Measurements from ENCODE around the gene ZNF813.
"Not testable (repeated sequence)": the region's sequence is repeated elsewhere in the genome, so short reads cannot be mapped to it uniquely, and the experiment has no call there.

Gene ZNF813

GRCh38 chr19:53467485-53468262 lies at the start of gene ZNF813:
Gene ZNF813, plus strand, starts transcription at chr19:53467733. Its CDS starts 16,090 bp downstream, at chr19:53483823.
- DNase-seq (ENCODE audit: low spot score) = peak; percentile 91

- DNase-seq (ENCODE audit: low spot score) = not testable (repeated sequence)
These were observed 46.8 kb upstream of the ZNF813 start for GRCh38 chr19:53420520-53421315.

GRCh38 chr19:53422551-53422950 lies 45.0 kb upstream of the ZNF813 start:
- no peak for DNase-seq (ENCODE audit: low spot score)

- DNase-seq (ENCODE audit: low spot score) = not testable (repeated sequence)
These were observed 44.5 kb upstream of the ZNF813 start for GRCh38 chr19:53423074-53423473.

GRCh38 chr19:53423680-53424079 lies 43.9 kb upstream of the ZNF813 start:
- DNase-seq (ENCODE audit: low spot score) = not testable (repeated sequence)

DNA sequence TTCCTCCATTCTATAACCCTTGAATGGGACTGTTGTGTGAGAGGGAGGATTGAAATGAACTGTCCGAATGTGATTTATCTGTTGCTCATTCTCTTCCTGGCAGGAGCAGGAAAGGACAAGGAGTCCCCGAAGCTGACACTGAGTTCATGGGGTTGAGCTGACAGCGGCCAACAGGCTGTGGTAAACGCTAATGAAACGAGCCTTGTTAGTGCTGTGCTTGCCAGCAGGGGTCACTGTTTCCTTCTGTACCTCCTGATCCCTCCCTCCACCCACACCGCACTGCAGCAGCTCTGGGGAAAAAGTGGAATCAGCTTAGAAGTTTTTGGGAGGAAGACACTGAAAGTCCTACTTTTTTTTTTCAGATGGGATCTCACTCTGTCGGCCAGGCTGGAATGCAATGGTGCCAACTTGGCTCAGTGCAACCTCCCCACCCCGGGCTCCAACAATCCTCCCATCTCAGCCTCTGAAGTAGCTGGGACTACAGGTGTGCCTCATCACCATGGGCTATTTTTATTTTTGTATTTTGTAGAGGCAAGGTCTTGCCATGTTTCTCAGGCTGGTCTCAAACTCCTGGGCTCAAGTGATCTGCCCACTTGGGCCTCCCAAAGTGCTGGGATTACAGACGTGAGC lies 42.5 kb upstream of the ZNF813 start:
- peak; percentile 66 for DNase-seq (ENCODE audit: low spot score)

DNA sequence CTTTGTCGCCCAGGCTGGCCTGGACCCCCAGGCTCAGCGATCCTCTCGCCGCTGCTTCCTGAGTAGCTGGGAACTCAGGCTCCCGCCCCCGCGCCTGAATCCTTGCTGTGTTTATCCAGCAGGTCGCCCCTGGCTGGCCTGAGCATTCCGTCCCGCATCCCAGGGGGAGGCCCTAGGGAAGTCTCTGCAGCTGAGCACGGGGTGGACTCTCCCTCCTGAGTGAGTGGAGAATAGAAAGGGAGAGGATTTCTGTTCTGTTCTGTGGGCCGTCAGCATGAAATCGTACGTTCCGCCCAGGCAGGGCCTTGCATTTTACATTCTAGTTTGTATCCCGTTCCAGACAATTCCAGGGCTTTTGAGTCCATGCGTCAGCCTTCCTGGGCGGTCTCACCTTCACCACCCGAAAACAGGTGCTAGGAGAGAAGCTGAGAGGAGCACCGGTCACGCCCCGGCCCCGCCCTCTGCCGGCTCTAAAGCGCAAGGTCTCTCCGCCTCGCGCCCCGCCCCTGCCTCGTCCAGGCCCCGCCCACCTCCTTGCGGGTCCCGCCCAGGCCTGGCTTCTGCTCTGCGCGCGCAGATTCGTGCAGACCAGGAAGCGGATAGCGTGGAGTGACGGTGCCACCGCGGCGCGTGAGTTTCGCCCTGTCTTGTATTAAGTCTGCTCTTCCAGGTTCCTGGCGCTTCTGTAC lies 36.0 kb upstream of the ZNF813 start, which contains the start of gene ZNF761:
ZNF761 (plus strand) TSS at position 586 of the 689 bp plus-strand sequence. CDS start 15,285 bp downstream, outside the sequence.
- DNase-seq (ENCODE audit: low spot score) = peak; percentile 96

DNA sequence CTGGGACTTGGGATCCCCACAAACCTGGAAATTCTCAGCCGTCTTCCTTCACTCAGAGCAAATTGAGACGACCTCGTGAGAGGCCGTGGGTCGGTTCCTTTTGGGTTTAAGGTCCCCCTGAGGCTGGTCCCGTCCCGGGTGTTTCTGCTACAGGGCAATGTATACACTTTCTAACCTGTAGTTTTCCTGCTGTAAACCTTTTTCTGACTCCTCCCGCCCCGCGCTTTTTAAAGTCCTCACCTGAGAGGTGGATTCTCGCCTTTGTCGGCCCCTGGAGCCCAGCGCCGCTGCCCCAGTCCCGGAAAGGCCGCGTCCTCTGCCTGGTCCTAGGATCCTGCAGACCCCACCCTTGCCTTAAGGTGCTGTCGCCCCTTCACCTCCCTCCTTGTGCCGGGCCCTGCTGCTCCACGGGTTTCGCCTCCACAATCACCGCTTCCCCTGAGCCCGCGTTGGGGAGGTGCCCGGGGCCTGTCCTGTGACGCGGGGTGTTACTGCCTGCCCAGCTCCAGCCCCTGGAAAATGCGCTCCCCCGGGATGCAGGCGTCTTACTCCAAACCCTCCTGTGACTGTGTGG lies 35.4 kb upstream of the ZNF813 start:
- no peak for DNase-seq (ENCODE audit: low spot score)

DNA sequence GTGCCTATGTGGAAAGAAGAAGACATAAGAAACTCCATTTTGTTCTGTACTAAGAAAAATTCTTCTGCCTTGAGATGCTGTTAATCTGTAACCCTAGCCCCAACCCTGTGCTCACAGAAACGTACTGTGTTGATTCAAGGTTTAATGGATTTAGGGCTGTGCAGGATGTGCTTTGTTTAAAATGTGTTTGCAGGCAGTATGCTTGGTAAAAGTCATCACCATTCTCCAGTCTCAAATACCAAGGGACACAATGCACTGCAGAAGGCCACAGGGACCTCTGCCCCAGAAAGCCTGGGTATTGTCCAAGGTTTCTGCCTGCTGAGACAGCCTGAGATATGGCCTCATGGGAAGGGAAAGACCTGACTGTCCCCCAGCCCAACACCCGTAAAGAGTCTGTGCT lies 23.7 kb upstream of the ZNF813 start:
- DNase-seq (ENCODE audit: low spot score) = not testable (repeated sequence)

DNA sequence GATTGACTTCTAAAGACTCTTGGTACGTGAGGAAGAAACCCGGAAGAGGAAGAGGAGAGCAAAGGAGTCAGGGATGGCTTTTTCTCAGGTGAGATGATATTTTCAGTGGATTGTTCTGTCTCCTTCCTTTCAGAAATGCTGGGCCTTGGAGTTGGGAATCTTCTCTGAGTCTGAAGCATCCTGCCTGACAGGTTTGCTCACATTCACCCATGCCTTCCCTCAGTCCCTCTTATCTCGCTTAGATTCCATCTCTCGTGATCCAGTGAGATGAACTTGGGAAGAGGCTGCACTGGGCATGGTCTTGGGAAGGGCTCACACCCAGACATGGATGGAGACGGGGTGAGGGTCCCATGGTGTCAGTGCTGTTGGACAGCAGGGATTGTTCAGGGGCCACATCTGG lies 20.3 kb upstream of the ZNF813 start:
- DNase-seq (ENCODE audit: low spot score) = not testable (repeated sequence)

- DNase-seq (ENCODE audit: low spot score) = no peak
These were observed 11.7 kb upstream of the ZNF813 start for GRCh38 chr19:53455828-53456227.

DNA sequence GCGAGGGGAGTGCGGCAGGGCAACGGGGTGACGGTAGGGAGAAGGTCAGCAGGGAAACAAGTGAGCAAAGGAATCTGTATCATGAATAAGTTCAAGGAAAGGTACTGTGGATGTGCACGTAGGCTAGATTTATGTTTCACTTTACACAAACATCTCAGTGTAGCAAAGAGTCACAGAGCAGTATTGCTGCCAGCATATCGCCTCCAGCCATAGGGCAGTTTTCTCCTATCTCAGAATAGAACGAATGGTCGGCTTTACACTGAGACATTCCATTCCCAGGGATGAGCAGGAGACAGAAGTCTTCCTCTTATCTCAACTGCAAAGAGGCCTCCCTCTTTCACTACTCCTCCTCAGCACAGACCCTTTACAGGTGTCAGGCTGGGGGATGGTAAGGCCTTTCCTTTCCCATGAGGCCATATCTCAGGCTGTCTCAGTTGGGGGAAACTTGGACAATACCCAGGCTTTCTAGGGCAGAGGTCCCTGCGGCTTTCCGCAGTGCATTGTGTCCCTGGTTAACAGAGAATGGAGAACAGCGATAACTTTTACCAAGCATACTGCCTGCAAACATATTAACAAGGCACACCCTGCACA lies 7.3 kb upstream of the ZNF813 start:
- DNase-seq (ENCODE audit: low spot score) = not testable (repeated sequence)

- no peak for DNase-seq (ENCODE audit: low spot score)
These were observed 5.7 kb upstream of the ZNF813 start for GRCh38 chr19:53461866-53462265.

DNA sequence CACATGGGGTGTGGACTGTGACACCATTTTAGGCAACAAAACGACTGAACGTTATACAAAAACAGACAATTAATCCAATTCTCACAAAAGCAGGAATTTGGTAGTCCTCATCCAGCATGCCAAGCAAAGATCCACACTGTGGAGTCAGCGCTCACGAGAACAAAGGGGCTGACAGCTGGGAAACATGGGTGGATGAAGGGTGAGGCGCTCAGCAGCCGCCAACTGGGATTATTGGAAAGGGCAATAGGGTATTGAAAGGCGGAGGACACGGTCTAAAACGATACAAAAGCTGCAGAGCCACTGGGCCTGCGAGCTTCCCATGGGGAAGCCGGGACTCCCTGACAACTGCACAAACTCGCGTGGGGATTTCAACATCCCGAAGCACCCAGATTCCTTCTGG lies 4.7 kb upstream of the ZNF813 start:
- no peak for DNase-seq (ENCODE audit: low spot score)

GRCh38 chr19:53463263-53463662 lies 4.3 kb upstream of the ZNF813 start:
- DNase-seq (ENCODE audit: low spot score) = no peak

DNA sequence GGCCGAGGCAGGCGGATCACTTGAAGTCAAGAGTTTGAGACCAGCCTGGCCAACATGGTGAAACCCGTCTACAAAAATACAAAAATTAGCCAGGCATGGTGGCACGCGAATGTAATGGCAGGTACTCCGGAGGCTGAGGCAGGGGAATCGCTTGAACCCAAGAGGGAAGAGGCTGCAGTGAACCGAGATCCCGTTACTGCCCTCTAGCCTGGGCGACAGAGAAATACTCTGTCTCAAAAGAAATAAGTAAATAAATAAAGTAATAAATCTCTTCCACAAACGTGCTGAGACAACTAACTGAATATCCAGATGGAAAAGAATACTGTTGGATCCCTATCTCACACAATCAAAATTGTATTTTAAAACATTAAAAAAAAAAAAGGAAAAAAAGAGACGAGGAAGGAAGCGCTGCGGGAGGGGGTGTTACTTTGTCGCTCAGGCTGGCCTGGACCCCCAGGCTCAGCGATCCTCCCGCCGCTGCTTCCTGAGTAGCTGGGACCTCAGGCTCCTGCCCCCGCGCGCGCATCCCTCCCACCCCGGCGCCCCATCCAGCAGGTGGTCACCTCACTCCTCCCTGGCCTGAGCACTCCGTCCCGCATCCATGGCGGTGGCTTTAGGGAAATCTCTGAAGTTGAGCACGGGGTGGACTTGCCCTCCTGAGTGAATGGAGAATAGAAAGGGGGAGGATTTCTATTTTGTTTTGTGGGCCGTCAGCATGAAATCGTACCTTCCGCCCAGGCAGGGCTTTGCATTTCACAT lies 628 bp upstream of the ZNF813 start:
- DNase-seq (ENCODE audit: low spot score) = no peak

GRCh38 chr19:53468628-53469027 lies 1.1 kb downstream of the ZNF813 start:
- DNase-seq (ENCODE audit: low spot score) = not testable (repeated sequence)

DNA sequence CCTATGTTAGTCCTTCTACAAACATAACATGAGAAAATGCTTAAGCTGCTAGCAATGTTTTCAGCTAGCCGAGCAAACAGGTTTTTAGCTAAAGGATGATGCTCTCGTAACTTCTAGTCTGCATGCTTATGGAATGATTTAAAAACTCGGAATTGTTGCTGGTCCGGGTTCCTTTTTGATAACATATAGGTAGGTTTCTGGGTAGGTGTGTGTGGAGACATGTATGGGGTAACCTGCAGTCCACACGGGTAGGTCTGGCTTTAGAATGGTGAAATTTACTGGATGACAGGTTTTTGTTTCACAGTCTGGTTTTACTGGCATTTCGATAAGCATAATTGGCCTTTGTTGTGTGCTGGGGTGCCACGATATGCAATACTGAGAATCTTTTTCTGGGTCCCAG lies 4.4 kb downstream of the ZNF813 start:
- DNase-seq (ENCODE audit: low spot score) = no peak

- DNase-seq (ENCODE audit: low spot score) = not testable (repeated sequence)
These were observed 7.3 kb downstream of the ZNF813 start for GRCh38 chr19:53474832-53475231.

GRCh38 chr19:53475470-53475869 lies 7.9 kb downstream of the ZNF813 start:
- DNase-seq (ENCODE audit: low spot score) = not testable (repeated sequence)
